GM12892 (cell line): Measurements from ENCODE around the gene FLNB.

Experiments used
- POLR2A ChIP-seq: IDR thresholded peaks from 2 replicates; pipeline ENCODE4 v1.6.1; 2011; ENCODE audit warnings: low read depth, low read length, control low read depth
- TAF1 ChIP-seq: IDR thresholded peaks from 2 replicates; pipeline ENCODE4 v1.6.1; 2011; ENCODE audit warnings: low read depth, mild to moderate bottlenecking, control low read depth, low read length, borderline replicate concordance

- TF ChIP-seq POLR2A (no peak), TAF1 (no peak)
Observed at GRCh38 chr3:58078610-58079009, 70.4 kb downstream of the FLNB start.
